GM12891 (cell line): Measurements from ENCODE around the gene SNRNP70.
"Not testable (repeated sequence)": the region's sequence is repeated elsewhere in the genome, so short reads cannot be mapped to it uniquely, and the experiment has no call there.

ENCODE experiments used
- DNase-seq: peaks from one replicate; pipeline ENCODE4 v3.0.0; 2011; ENCODE audit warnings: low spot score; ENCODE audit not compliant: insufficient read length
- FAIRE-seq: peaks from 2 replicates; lab custom pipeline; 2011; peaks lifted over from hg19 to GRCh38; lab: Jason Lieb, UNC
- PAX5 ChIP-seq: IDR thresholded peaks from 2 replicates; pipeline ENCODE4 v1.6.1; 2011; ENCODE audit warnings: low read length, moderate library complexity, mild to moderate bottlenecking; ENCODE audit not compliant: insufficient read depth, severe bottlenecking
- POLR2A ChIP-seq: IDR thresholded peaks from 2 replicates; pipeline ENCODE4 v1.6.1; 2011; ENCODE audit warnings: low read depth, low read length, control low read depth
- POLR2AphosphoS5 ChIP-seq: IDR thresholded peaks from 2 replicates; pipeline ENCODE4 v1.6.1; 2011; ENCODE audit warnings: low read depth, low read length, control low read depth
- POU2F2 ChIP-seq: IDR thresholded peaks from 2 replicates; pipeline ENCODE4 v1.6.1; 2011; ENCODE audit warnings: low read depth, mild to moderate bottlenecking, control low read depth, low read length, moderate library complexity
- SPI1 ChIP-seq: IDR thresholded peaks from 2 replicates; pipeline ENCODE4 v1.6.1; 2011; ENCODE audit warnings: low read depth, low read length, control low read depth
- TAF1 ChIP-seq: IDR thresholded peaks from 2 replicates; pipeline ENCODE4 v1.6.1; 2011; ENCODE audit warnings: low read depth, low read length, control low read depth

Gene SNRNP70

GRCh38 chr19:49056101-49056901 lies 28.9 kb upstream of the SNRNP70 start:
- FAIRE-seq = peak; percentile 62
- no peak for TF ChIP-seq POU2F2
- TF ChIP-seq SPI1 = no peak
- no peak for TF ChIP-seq TAF1
- no peak for TF ChIP-seq POLR2A
- no peak for TF ChIP-seq POLR2AphosphoS5
- TF ChIP-seq PAX5 = no peak
- DNase-seq = peak; percentile 84

GRCh38 chr19:49056902-49057596 lies 28.2 kb upstream of the SNRNP70 start:
- FAIRE-seq, DNase-seq: not testable (repeated sequence)

GRCh38 chr19:49057636-49058234 lies 27.5 kb upstream of the SNRNP70 start, which contains the start of gene CGB7:
Gene CGB7 (minus strand): TSS chr19:49057749. CDS start chr19:49055375, 2,374 bp downstream.
- no peak for DNase-seq
- FAIRE-seq = no peak
- TF ChIP-seq POLR2AphosphoS5 (no peak), POU2F2 (no peak), POLR2A (no peak), PAX5 (no peak), TAF1 (no peak), SPI1 (no peak)

GRCh38 chr19:49058562-49058961 lies 26.7 kb upstream of the SNRNP70 start:
- TF ChIP-seq SPI1 = no peak
- no peak for TF ChIP-seq PAX5
- TF ChIP-seq POLR2A = no peak
- TF ChIP-seq TAF1 = no peak
- TF ChIP-seq POU2F2 = no peak
- TF ChIP-seq POLR2AphosphoS5 = no peak
- FAIRE-seq = no peak
- no peak for DNase-seq

GRCh38 chr19:49059053-49059452 lies 26.2 kb upstream of the SNRNP70 start:
- FAIRE-seq = no peak
- TF ChIP-seq POU2F2 (no peak), POLR2AphosphoS5 (no peak), POLR2A (no peak), TAF1 (no peak), SPI1 (no peak), PAX5 (no peak)
- no peak for DNase-seq

GRCh38 chr19:49061000-49061399 lies 24.3 kb upstream of the SNRNP70 start:
- TF ChIP-seq POLR2A (no peak), PAX5 (no peak), SPI1 (no peak), TAF1 (no peak), POLR2AphosphoS5 (no peak), POU2F2 (no peak)
- DNase-seq (no peak), FAIRE-seq (no peak)

GRCh38 chr19:49061445-49061844 lies 23.8 kb upstream of the SNRNP70 start:
- FAIRE-seq = no peak
- no peak for TF ChIP-seq POLR2AphosphoS5
- DNase-seq = no peak

GRCh38 chr19:49064029-49064629 lies 21.1 kb upstream of the SNRNP70 start:
- FAIRE-seq (no peak), DNase-seq (no peak)
- TF ChIP-seq TAF1 (no peak), POLR2A (no peak), POLR2AphosphoS5 (no peak), SPI1 (no peak), POU2F2 (no peak), PAX5 (no peak)

- no peak for FAIRE-seq
- no peak for DNase-seq
- TF ChIP-seq POLR2AphosphoS5 (no peak), PAX5 (no peak), SPI1 (no peak), TAF1 (no peak), POU2F2 (no peak), POLR2A (no peak)
Observed at GRCh38 chr19:49064768-49065611, 20.3 kb upstream of the SNRNP70 start, which contains the start of gene NTF4. Gene NTF4 (minus strand): TSS chr19:49064818. CDS start chr19:49061997, 2,821 bp downstream.
